Common myeloid progenitor, CD34-positive (primary cell): ENCODE measurements around the gene NUDT15.

Experiments
- CTCF ChIA-PET: fragments of 350-600 bp; sonication (Branson Sonifier 250); formaldehyde crosslinking; loops from one replicate; lab custom pipeline; 2021; ENCODE audit warnings: antibody characterized with exemption; lab: Charles Lee
- POLR2A ChIA-PET: fragments of 350-600 bp; sonication (Branson Sonifier 250); formaldehyde crosslinking; loops from one replicate; lab custom pipeline; 2021; ENCODE audit warnings: antibody characterized with exemption; lab: Charles Lee
- DNase-seq, 3 donors: peaks; one replicate each; pipeline versions ENCODE4 v3.0.0 to v3.0.0-alpha.2; 2013
- H3K27ac ChIP-seq, 2 experiments: 1 replicate in 1 of 2; 2 replicates in 1 of 2; pipeline ENCODE4 v1.7.0; 2013; ENCODE audit warnings: inconsistent platforms in 2 of 2, low read length in 2 of 2, mild to moderate bottlenecking in 2 of 2, low read depth in 1 of 2, moderate library complexity in 1 of 2; ENCODE audit not compliant: severe bottlenecking in 2 of 2, insufficient read depth in 1 of 2, poor library complexity in 1 of 2
- H3K27me3 ChIP-seq, 5 experiments: replicated peaks in 2 of 5; 1 replicate in 3 of 5; 2 replicates in 2 of 5; pipeline versions ENCODE4 v1.6.1 to v1.7.0; 2013; ENCODE audit warnings: low read length in 4 of 5, mild to moderate bottlenecking in 2 of 5, moderate library complexity in 2 of 5, inconsistent platforms in 1 of 5; ENCODE audit not compliant: insufficient read depth in 5 of 5, control insufficient read depth in 4 of 5
- H3K36me3 ChIP-seq, 4 experiments: 1 replicate in 2 of 4; 2 replicates in 2 of 4; pipeline versions ENCODE4 v1.6.1 to v1.7.0; 2013; ENCODE audit warnings: low read length in 3 of 4, control low read depth in 1 of 4, mild to moderate bottlenecking in 1 of 4; ENCODE audit not compliant: control insufficient read depth in 4 of 4, insufficient read depth in 4 of 4
- H3K4me1 ChIP-seq, 4 experiments: 1 replicate in 3 of 4; 2 replicates in 1 of 4; pipeline versions ENCODE4 v1.6.1 to v1.7.1; 2013; ENCODE audit warnings: low read length in 3 of 4, mild to moderate bottlenecking in 3 of 4, control low read depth in 1 of 4, inconsistent platforms in 1 of 4, moderate library complexity in 1 of 4; ENCODE audit not compliant: control insufficient read depth in 4 of 4, insufficient read depth in 4 of 4; ENCODE audit errors: control extremely low read depth in 1 of 4
- H3K4me3 ChIP-seq, 7 experiments: 1 replicate in 4 of 7; 2 replicates in 3 of 7; pipeline versions ENCODE4 v1.5.1 to v1.7.0; 2013; ENCODE audit warnings: mild to moderate bottlenecking in 7 of 7, low read length in 6 of 7, moderate library complexity in 6 of 7, inconsistent platforms in 2 of 7, low read depth in 2 of 7, control low read depth in 1 of 7; ENCODE audit not compliant: insufficient read depth in 4 of 7, control insufficient read depth in 1 of 7; ENCODE audit errors: extremely low read depth in 1 of 7
- H3K9me3 ChIP-seq, 5 experiments: 1 replicate in 4 of 5; 2 replicates in 1 of 5; pipeline versions ENCODE4 v1.6.1 to v1.7.1; 2013; ENCODE audit warnings: low read length in 4 of 5, mild to moderate bottlenecking in 2 of 5, inconsistent platforms in 1 of 5, low read depth in 1 of 5, moderate library complexity in 1 of 5; ENCODE audit not compliant: control insufficient read depth in 4 of 5, insufficient read depth in 2 of 5; ENCODE audit errors: control extremely low read depth in 1 of 5
- WGBS: methylation state at CpG from one replicate; pipeline ENCODE4 v1.1.5; 2013; ENCODE audit not compliant: insufficient coverage; 5-methylcytosine and 5-hydroxymethylcytosine counted together

Gene NUDT15

GRCh38 chr13:48069573-48069972 is 32.0 kb downstream of the NUDT15 start:
- Histone ChIP-seq H3K27ac (no peak overlapping the region), H3K9me3 (peaks cover 15 to 93% (median 52%) of the 10 kb centered on the region in 5 experiments), H3K27me3 (no peaks in the 10 kb centered on the region), H3K4me1 (no peaks in the 10 kb centered on the region), H3K36me3 (peaks cover 52 to 94% (median 63%) of the 10 kb centered on the region in 4 experiments), H3K4me3 (no peak overlapping the region)
- ChIA-PET CTCF (interaction anchor here (1.0 kb wide), 1 partner anchor 8 kb away, joined by 3 read pairs; no protein-coding TSS in a partner anchor), POLR2A (no interaction called here)
- DNase-seq: peak in 2 of 3 donors; percentile 41 to 47
- no CpG with 5 or more reads among the region's 1 CpG for WGBS

- WGBS: 63% methylated on average over 1 of the region's 5 CpGs
- DNase-seq: no peak
- H3K27ac ChIP-seq: no peak overlapping the region
- H3K4me1 ChIP-seq: no peaks in the 10 kb centered on the region
- no peak overlapping the region for H3K4me3 ChIP-seq
- no peaks in the 10 kb centered on the region for H3K27me3 ChIP-seq
- peaks cover 56 to 93% (median 73%) of the 10 kb centered on the region in 4 experiments for H3K36me3 ChIP-seq
- POLR2A ChIA-PET: no interaction called here
- CTCF ChIA-PET: interaction anchor here (1.0 kb wide), 1 partner anchor 33 kb away, joined by 4 read pairs; no protein-coding TSS in a partner anchor
- H3K9me3 ChIP-seq: peaks cover 15 to 88% (median 52%) of the 10 kb centered on the region in 5 experiments
Measured at GRCh38 chr13:48070942-48071341, 33.4 kb downstream of the NUDT15 start.

GRCh38 chr13:48072304-48072703 is 34.8 kb downstream of the NUDT15 start:
- Histone ChIP-seq H3K4me1 (no peaks in the 10 kb centered on the region), H3K9me3 (peaks cover 15 to 77% (median 49%) of the 10 kb centered on the region in 5 experiments), H3K4me3 (no peak overlapping the region), H3K27me3 (no peaks in the 10 kb centered on the region), H3K36me3 (peaks cover 55 to 93% (median 69%) of the 10 kb centered on the region in 4 experiments), H3K27ac (no peak overlapping the region)
- POLR2A ChIA-PET: no interaction called here
- DNase-seq: no peak
- CTCF ChIA-PET: no interaction called here
- 100% methylated on average over 3 of the region's 3 CpGs for WGBS

- Histone ChIP-seq H3K36me3 (peaks cover 53 to 92% (median 66%) of the 10 kb centered on the region in 4 experiments), H3K9me3 (peaks cover 15 to 72% (median 47%) of the 10 kb centered on the region in 5 experiments), H3K27me3 (no peaks in the 10 kb centered on the region), H3K4me1 (no peaks in the 10 kb centered on the region), H3K27ac (no peak overlapping the region), H3K4me3 (no peak overlapping the region)
- ChIA-PET CTCF (no interaction called here), POLR2A (interaction anchor here (0.7 kb wide), 1 partner anchor 297 kb away, joined by 3 read pairs; no protein-coding TSS in a partner anchor)
- DNase-seq: no peak
- WGBS: 100% methylated on average over 2 of the region's 2 CpGs
Measured at GRCh38 chr13:48072787-48073186, 35.3 kb downstream of the NUDT15 start.

GRCh38 chr13:48074006-48074405 is 36.5 kb downstream of the NUDT15 start:
- CTCF ChIA-PET: interaction anchor here (1.2 to 1.4 kb wide), 2 partner anchors 12 to 21 kb away, joined by 3 to 4 read pairs; no protein-coding TSS in a partner anchor
- no peaks in the 10 kb centered on the region for H3K4me1 ChIP-seq
- WGBS: no CpG with 5 or more reads among the region's 2 CpGs

GRCh38 chr13:48078251-48078656 is 40.7 kb downstream of the NUDT15 start:
- ChIA-PET POLR2A (interaction anchor here (0.5 kb wide), 1 partner anchor 11 kb away, joined by 4 read pairs; no protein-coding TSS in a partner anchor), CTCF (interaction anchor here (0.8 to 1.7 kb wide), 6 partner anchors 9 to 48 kb away, joined by 3 to 9 read pairs (median 4); partner anchors contain the start of genes MED4 and NUDT15)
- H3K4me3 ChIP-seq: no peak overlapping the region
- H3K27me3 ChIP-seq: no peaks in the 10 kb centered on the region
- DNase-seq: peak in 2 of 3 donors; percentile 22 to 44
- peaks cover 3 to 27% (median 11%) of the 10 kb centered on the region in 5 experiments for H3K9me3 ChIP-seq
- H3K4me1 ChIP-seq: no peaks in the 10 kb centered on the region
- WGBS: 50% methylated on average over 2 of the region's 2 CpGs
- H3K27ac ChIP-seq: no peak overlapping the region
- H3K36me3 ChIP-seq: peaks cover 55 to 95% (median 69%) of the 10 kb centered on the region in 4 experiments

More at GRCh38 chr13:48074006-48074405, 36.5 kb downstream of the NUDT15 start:
- Histone ChIP-seq H3K27ac (no peak overlapping the region), H3K36me3 (peaks cover 56 to 93% (median 68%) of the 10 kb centered on the region in 4 experiments), H3K4me3 (no peak overlapping the region), H3K27me3 (no peaks in the 10 kb centered on the region), H3K9me3 (peaks cover 8 to 60% (median 40%) of the 10 kb centered on the region in 5 experiments)
- DNase-seq: no peak
- POLR2A ChIA-PET: no interaction called here

GRCh38 chr13:48081739-48082138 is 44.2 kb downstream of the NUDT15 start:
- ChIA-PET POLR2A (no interaction called here), CTCF (interaction anchor here (1.5 kb wide), 2 partner anchors 13 to 43 kb away, joined by 4 to 6 read pairs; partner anchors contain the start of gene MED4)
- no peak overlapping the region for H3K27ac ChIP-seq
- H3K4me1 ChIP-seq: no peaks in the 10 kb centered on the region
- 100% methylated on average over 1 of the region's 4 CpGs for WGBS
- no peak overlapping the region for H3K4me3 ChIP-seq
- peaks cover 30 to 85% (median 58%) of the 10 kb centered on the region in 4 experiments for H3K36me3 ChIP-seq
- DNase-seq: no peak
- H3K27me3 ChIP-seq: no peaks in the 10 kb centered on the region
- H3K9me3 ChIP-seq: peaks cover 0 to 7% (median 4%) of the 10 kb centered on the region in 5 experiments
